H1 (cell line): Measurements from ENCODE around the gene SOS1. TPM values are rescaled to one million over a fixed set of nuclear protein-coding genes. Genes with fewer than 3 reads are reported as not detected.
A peak's percentile ranks its signal among the peaks of the same experiment; 100 is the strongest.

ENCODE experiments used
- CTCF ChIA-PET: fragments of 300-600 bp; sonication (Branson Sonifier 250); formaldehyde crosslinking; loops from one replicate; lab custom pipeline; 2021; ENCODE audit not compliant: partially characterized antibody; lab: Charles Lee
- POLR2A ChIA-PET: fragments of 300-600 bp; sonication (Branson Sonifier 250); formaldehyde crosslinking; loops from one replicate; lab custom pipeline; 2021; ENCODE audit warnings: inconsistent platforms; ENCODE audit not compliant: partially characterized antibody; lab: Charles Lee
- DNase-seq, 2 experiments: peaks; one replicate each; pipeline versions ENCODE4 v3.0.0 to v3.0.0-alpha.2; 2010 to 2022; ENCODE audit warnings: low spot score in 2 of 2, low read depth in 1 of 2, mixed read lengths in 1 of 2
- FAIRE-seq: peaks from 2 replicates; lab custom pipeline; 2011; peaks lifted over from hg19 to GRCh38; lab: Jason Lieb, UNC
- H2AFZ ChIP-seq: 2 replicates; pipeline ENCODE4 v1.8.1; 2012; ENCODE audit warnings: low read length, inconsistent platforms
- H2AK5ac ChIP-seq: 2 replicates; pipeline ENCODE4 v1.6.1; 2013; ENCODE audit warnings: low read depth, low read length
- H2BK120ac ChIP-seq: replicated peaks from 2 replicates; pipeline ENCODE3; 2013; ENCODE audit warnings: low read depth, low read length, inconsistent platforms
- H2BK12ac ChIP-seq: 2 replicates; pipeline ENCODE4 v1.6.1; 2013; ENCODE audit warnings: low read depth, low read length
- H2BK15ac ChIP-seq: 2 replicates; pipeline ENCODE4 v1.6.1; 2013; ENCODE audit warnings: low read length
- H2BK20ac ChIP-seq: 2 replicates; pipeline ENCODE4 v1.6.1; 2013; ENCODE audit warnings: low read length
- H2BK5ac ChIP-seq: 2 replicates; pipeline ENCODE4 v1.6.1; 2013; ENCODE audit warnings: low read depth, low read length
- H3K14ac ChIP-seq: 2 replicates; pipeline ENCODE4 v1.6.1; 2013; ENCODE audit warnings: inconsistent platforms; ENCODE audit not compliant: insufficient read length
- H3K18ac ChIP-seq: 2 replicates; pipeline ENCODE4 v1.6.1; 2013; ENCODE audit warnings: low read length; ENCODE audit errors: extremely low read depth
- H3K23ac ChIP-seq: 2 replicates; pipeline ENCODE4 v1.6.1; 2013; ENCODE audit warnings: inconsistent platforms; ENCODE audit not compliant: insufficient read length
- H3K23me2 ChIP-seq: 2 replicates; pipeline ENCODE4 v1.6.1; 2013; ENCODE audit warnings: low read depth, low read length
- H3K27ac ChIP-seq: 2 replicates; pipeline ENCODE4 v1.6.1; 2011; ENCODE audit warnings: low read depth, low read length, inconsistent platforms
- H3K27me3 ChIP-seq, 4 experiments: replicated peaks in 1 of 4; 1 replicate in 1 of 4; 2 replicates in 3 of 4; pipeline versions ENCODE4 v1.6.1 to v1.8.1; 2011 to 2013; ENCODE audit warnings: low read length in 3 of 4, mild to moderate bottlenecking in 3 of 4, inconsistent platforms in 2 of 4, mixed read lengths in 2 of 4, moderate library complexity in 1 of 4; ENCODE audit not compliant: control insufficient read depth in 3 of 4, insufficient read depth in 3 of 4; ENCODE audit errors: extremely low read depth in 1 of 4
- H3K36me3 ChIP-seq, 4 experiments: 2 replicates each; pipeline versions ENCODE4 v1.6.1 to v1.8.1; 2011 to 2013; ENCODE audit warnings: mild to moderate bottlenecking in 4 of 4, low read length in 3 of 4, moderate library complexity in 2 of 4, control low read depth in 1 of 4, inconsistent platforms in 1 of 4; ENCODE audit not compliant: insufficient read depth in 4 of 4, control insufficient read depth in 2 of 4
- H3K4ac ChIP-seq: replicated peaks from 2 replicates; pipeline ENCODE3; 2013; ENCODE audit warnings: low read length, low read depth, mixed read lengths, inconsistent platforms; ENCODE audit not compliant: insufficient read length
- H3K4me1 ChIP-seq, 4 experiments: replicated peaks in 1 of 4; 1 replicate in 1 of 4; 2 replicates in 3 of 4; pipeline versions ENCODE4 v1.6.1 to v1.8.1; 2011 to 2013; ENCODE audit warnings: low read length in 3 of 4, inconsistent platforms in 2 of 4, mixed read lengths in 1 of 4; ENCODE audit not compliant: insufficient read depth in 4 of 4, control insufficient read depth in 3 of 4
- H3K4me2 ChIP-seq, 2 experiments: 2 replicates each; pipeline versions ENCODE4 v1.6.1 to v1.8.1; 2011 to 2013; ENCODE audit warnings: low read depth in 2 of 2, low read length in 2 of 2, control low read depth in 1 of 2, inconsistent platforms in 1 of 2, mild to moderate bottlenecking in 1 of 2; ENCODE audit not compliant: insufficient read depth in 1 of 2
- H3K4me3 ChIP-seq, 4 experiments: fragments of 200-600, 300-600 bp in 1 of 4; sonication (generic), shearing (Covaris generic), sonication (Bioruptor Twin) in 1 of 4; 2 replicates each; pipeline versions ENCODE4 v1.5.1 to v1.8.1; 2011 to 2016; ENCODE audit warnings: low read length in 4 of 4, low read depth in 3 of 4, control low read depth in 2 of 4, inconsistent platforms in 2 of 4, mild to moderate bottlenecking in 2 of 4, mixed read lengths in 1 of 4, moderate library complexity in 1 of 4; ENCODE audit not compliant: insufficient read depth in 2 of 4; ENCODE audit errors: extremely low read depth in 1 of 4
- H3K56ac ChIP-seq: replicated peaks from 2 replicates; pipeline ENCODE3; 2013; ENCODE audit warnings: low read depth, mild to moderate bottlenecking, mixed read lengths, low read length, inconsistent platforms; ENCODE audit not compliant: insufficient read length
- H3K79me1 ChIP-seq: 2 replicates; pipeline ENCODE4 v1.6.1; 2013; ENCODE audit warnings: low read depth, low read length, control low read depth
- H3K79me2 ChIP-seq, 2 experiments: 2 replicates each; pipeline versions ENCODE4 v1.6.1 to v1.8.1; 2012 to 2013; ENCODE audit warnings: low read length in 2 of 2, mild to moderate bottlenecking in 2 of 2, inconsistent platforms in 1 of 2; ENCODE audit not compliant: insufficient read depth in 2 of 2, control insufficient read depth in 1 of 2
- H3K9ac ChIP-seq, 4 experiments: replicated peaks in 1 of 4; 1 replicate in 1 of 4; 2 replicates in 3 of 4; pipeline versions ENCODE4 v1.6.1 to v1.8.1; 2011 to 2013; ENCODE audit warnings: low read depth in 3 of 4, low read length in 3 of 4, control low read depth in 2 of 4, mild to moderate bottlenecking in 2 of 4, moderate library complexity in 2 of 4, inconsistent platforms in 1 of 4; ENCODE audit errors: extremely low read depth in 1 of 4
- H3K9me3 ChIP-seq, 2 experiments: 2 replicates each; pipeline versions ENCODE4 v1.6.1 to v1.8.1; 2012 to 2013; ENCODE audit warnings: mild to moderate bottlenecking in 2 of 2, moderate library complexity in 2 of 2, control low read depth in 1 of 2, inconsistent platforms in 1 of 2, low read depth in 1 of 2, low read length in 1 of 2, mixed read lengths in 1 of 2; ENCODE audit not compliant: insufficient read depth in 2 of 2
- H4K20me1 ChIP-seq, 2 experiments: replicated peaks in 1 of 2; 2 replicates each; pipeline versions ENCODE3 to v1.8.1; 2011 to 2013; ENCODE audit warnings: inconsistent platforms in 2 of 2, low read length in 2 of 2, mild to moderate bottlenecking in 1 of 2; ENCODE audit not compliant: insufficient read depth in 2 of 2, control insufficient read depth in 1 of 2
- H4K5ac ChIP-seq: 2 replicates; pipeline ENCODE4 v1.6.1; 2013; ENCODE audit warnings: low read length, low read depth, mixed read lengths, inconsistent platforms; ENCODE audit not compliant: insufficient read length
- H4K8ac ChIP-seq: 2 replicates; pipeline ENCODE4 v1.8.0; 2013; ENCODE audit warnings: mild to moderate bottlenecking, moderate library complexity, low read length, inconsistent platforms; ENCODE audit not compliant: insufficient read depth; ENCODE audit errors: extremely low read depth
- H4K91ac ChIP-seq: replicated peaks from 2 replicates; pipeline ENCODE3; 2013; ENCODE audit warnings: low read length, mixed read lengths, inconsistent platforms; ENCODE audit not compliant: insufficient read length
- CEBPB ChIP-seq: IDR thresholded peaks from 2 replicates; pipeline ENCODE4 v1.6.1; 2012; ENCODE audit warnings: low read depth, low read length
- TEAD4 ChIP-seq: IDR thresholded peaks from 2 replicates; pipeline ENCODE4 v1.6.1; 2012; ENCODE audit warnings: low read depth, low read length, inconsistent platforms, mixed read lengths
- polyA plus RNA-seq, 7 experiments: library from polyadenylated mRNA; depleted of rRNA in 3 of 7; stranded (reverse) in 5 of 7; unstranded in 2 of 7; fragments of >200 nt in 5 of 7; fragments of 200-250 nt in 2 of 7; gene quantifications; 1 replicate in 5 of 7; 2 replicates in 1 of 7; 4 replicates in 1 of 7; pipeline versions ENCODE4 v1.2.1 to v1.2.3, GENCODE V29; 2011 to 2013; ENCODE audit warnings: missing spikeins in 2 of 7, mixed read lengths in 2 of 7
- total RNA-seq: library from RNA; stranded (reverse); fragmentation: NEBNext Ultra II Directional; extraction: Animal tissue kit (Norgen Biotek cat#: 25700); gene quantifications from 2 replicates; pipeline ENCODE4 v1.2.1, GENCODE V29; 2021

SOS1 gene
- total and polyA plus RNA-seq, 2 of the 8 experiments (the other 6 are each of a cell fraction or from before 2014, with no cell fraction given) = 25.7 to 27.0 TPM

DNA sequence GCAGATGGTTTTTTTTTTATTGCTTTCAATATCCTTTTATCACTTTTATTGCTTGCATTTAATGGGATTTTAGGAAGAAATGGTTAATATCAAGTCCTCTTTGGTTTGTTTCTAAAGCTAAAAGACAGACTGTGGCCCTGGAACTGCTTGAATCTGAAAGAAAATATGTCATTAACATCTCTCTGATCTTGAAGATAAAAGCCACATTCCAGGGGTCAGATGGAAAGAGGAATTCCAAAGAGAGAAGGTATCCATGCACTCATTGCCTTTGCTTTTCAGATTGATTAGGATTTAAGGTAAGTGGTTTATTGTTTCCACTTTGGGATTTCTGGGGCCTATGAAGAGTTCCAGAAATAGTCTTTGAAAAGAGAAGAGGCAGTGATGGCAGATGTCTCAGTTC is 177.1 kb downstream of the SOS1 start:
- no peak overlapping the region for H4K8ac ChIP-seq
- H3K79me1 ChIP-seq = no peaks in the 10 kb centered on the region
- H3K4me2 ChIP-seq = no peak overlapping the region
- H2BK12ac ChIP-seq = no peak overlapping the region
- H3K14ac ChIP-seq = no peak overlapping the region
- H3K18ac ChIP-seq = no peak overlapping the region
- no peak for TF ChIP-seq CEBPB
- TF ChIP-seq TEAD4 = peak; percentile 86
- TF ChIP-seq, all 59 proteins: peak for 1
- Histone ChIP-seq H3K79me2 (no peaks in the 10 kb centered on the region), H2AK5ac (no peak overlapping the region), H3K27ac (no peak overlapping the region), H4K91ac (no peak overlapping the region), H3K36me3 (no peaks in the 10 kb centered on the region), H3K23me2 (no peaks in the 10 kb centered on the region; the same call in 1 of the 2 replicates), H3K56ac (no peak overlapping the region), H3K9me3 (no peaks in the 10 kb centered on the region), H2BK5ac (no peak overlapping the region), H2AFZ (no peak overlapping the region), H2BK120ac (no peak overlapping the region), H2BK15ac (no peak overlapping the region), H3K4me3 (no peak overlapping the region), H4K20me1 (no peaks in the 10 kb centered on the region), H3K4ac (no peak overlapping the region), H2BK20ac (no peak overlapping the region), H3K27me3 (no peaks in the 10 kb centered on the region), H4K5ac (no peak overlapping the region), H3K23ac (no peak overlapping the region), H3K4me1 (peaks cover 0 to 2% (median 1%) of the 10 kb centered on the region in 4 experiments; a peak in 2 of 7 replicates), H3K9ac (no peak overlapping the region)
- no peak for DNase-seq
- no peak for FAIRE-seq
- ChIA-PET POLR2A (interaction anchor here (1.1 kb wide), 1 partner anchor 192 kb away, joined by 3 read pairs; the partner anchor contains the start of gene SRSF7), CTCF (interaction anchor here (0.6 kb wide), 1 partner anchor 1757 kb away, joined by 3 read pairs; no protein-coding TSS in a partner anchor)
